Measurements from ENCODE around the gene JPH2.

JPH2 gene

DNA sequence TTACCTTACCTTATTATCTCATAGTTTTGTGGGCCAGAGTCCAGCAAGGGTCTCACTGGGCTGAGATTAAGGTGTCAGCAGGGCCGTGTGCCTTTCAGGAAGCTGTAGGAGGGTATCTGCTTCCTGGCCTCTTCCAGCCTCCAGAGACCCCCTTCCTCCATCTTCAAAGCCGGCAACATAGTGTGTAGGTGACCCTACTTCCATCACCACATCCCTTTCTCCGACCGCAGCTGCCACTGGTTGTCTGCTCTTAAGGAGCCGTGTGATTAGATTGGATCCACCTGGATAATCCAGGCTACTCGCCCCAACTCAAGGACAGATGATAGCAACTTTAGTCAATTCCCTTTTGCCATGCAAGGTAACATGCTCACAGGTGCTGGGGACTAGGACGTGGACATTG, 91.2 kb downstream of the JPH2 start:
- no peak for FAIRE-seq

DNA sequence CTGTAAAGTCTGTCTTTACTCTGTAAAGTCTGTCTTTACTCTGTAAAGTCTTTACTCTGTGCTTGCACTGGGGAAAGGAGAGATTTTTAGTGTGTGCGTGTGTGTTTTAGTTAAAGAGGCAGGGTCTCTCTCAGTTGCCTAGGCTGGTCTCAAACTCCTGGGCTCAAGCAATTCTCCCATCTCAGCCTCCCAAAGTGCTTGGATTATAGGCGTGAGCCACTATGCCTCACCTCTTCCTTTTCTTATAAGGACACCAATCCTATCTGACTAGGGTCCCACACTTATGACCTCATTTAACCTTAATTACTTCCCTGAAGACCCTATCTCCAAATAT, 93.8 kb downstream of the JPH2 start:
- no peak for FAIRE-seq

DNA sequence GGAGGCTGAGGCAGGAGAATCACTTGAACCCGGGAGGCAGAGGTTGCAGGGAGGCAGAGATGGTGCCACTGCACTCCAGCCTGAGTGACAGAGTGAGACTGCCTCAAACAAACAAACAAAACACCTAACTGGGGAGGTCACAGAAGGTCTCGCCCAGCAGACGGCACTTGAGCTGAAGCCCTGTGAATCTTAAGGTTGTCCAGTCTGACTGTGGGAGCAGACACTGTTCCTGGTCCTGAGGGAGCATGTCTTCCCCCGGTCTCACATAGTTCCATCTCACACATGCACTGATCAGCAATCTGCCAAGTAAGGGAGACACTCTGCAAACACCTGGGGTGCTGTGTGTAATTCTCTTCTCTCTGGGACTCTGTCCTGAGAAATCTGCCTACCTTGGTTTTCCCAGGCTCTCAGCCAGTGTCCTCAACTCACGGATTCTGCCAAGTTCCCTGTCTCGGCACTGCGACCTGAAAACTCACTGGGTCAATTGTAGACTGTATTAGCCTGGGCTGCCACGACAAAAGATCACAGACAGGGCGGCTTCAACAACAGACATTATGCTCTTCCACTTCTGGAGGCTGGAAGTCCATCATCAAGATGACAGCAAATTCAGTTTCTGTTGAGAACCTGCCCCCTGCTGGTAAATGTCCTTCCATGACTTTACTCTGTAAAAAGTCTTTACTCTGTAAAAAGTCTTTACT, 94.3 kb downstream of the JPH2 start:
- FAIRE-seq = no peak

DNA sequence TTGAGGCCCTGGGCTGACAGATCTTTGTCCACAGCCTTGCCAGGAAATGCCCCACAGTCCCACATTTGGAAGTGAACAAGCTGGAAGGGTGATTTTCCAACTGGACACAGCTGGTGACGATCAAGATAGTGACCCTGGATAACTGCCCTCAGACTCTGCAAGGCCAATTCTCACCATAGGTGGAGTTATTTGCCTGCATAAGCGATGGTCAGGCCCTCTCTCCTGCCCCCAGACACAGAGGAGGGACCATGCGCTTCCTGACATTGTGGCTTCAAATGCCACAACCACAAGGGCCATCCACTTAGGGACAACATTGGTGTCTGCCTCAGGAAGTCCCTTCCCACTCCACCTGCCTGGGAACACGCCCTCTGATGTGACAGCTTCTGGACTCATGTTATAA, 96.0 kb downstream of the JPH2 start:
- no peak for FAIRE-seq

DNA sequence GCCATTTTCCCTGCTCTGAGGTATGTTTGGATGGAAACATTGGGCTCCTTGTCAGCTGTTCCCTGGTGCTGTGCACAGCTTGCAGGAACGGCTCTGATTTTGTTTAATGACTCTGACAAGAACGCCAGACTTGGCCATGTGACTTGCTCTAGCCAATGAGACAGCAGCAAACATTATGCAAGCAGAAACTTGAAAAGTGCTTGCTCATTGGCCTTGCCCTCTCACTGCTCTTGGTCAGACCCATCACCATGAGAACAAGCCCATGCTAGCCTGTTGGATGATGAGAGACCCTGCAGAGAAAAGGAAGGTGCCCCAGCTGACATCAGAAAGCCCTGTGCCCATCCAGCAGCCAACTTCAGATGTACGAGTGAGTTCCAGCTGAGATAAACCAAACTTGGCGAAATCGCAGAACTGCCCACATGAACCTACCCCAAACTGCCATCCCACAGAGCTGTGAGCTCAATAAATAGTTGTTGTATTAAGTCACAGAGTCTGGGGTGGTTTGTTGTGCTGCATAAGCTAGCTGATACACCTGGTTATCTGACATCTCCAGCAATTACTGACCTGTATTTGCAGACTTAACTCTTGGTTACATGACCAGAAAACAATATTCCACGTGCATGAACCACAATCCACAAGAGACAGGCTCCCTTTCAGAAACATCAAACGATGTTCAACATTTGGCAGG, 96.9 kb downstream of the JPH2 start:
- FAIRE-seq = no peak

DNA sequence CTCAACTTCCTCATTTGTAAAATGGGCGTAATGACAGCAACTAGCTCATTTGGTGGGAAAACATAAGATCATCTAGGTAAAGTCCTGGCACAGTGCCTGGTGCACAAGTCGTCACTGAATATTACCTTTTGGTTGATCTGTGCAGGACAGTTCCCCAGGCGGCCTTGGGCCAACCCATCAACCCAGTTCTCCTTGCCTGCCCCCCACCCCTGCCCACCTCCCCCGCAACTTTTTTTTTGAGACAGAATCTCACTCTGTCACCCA, 99.2 kb downstream of the JPH2 start:
- no peak for FAIRE-seq

DNA sequence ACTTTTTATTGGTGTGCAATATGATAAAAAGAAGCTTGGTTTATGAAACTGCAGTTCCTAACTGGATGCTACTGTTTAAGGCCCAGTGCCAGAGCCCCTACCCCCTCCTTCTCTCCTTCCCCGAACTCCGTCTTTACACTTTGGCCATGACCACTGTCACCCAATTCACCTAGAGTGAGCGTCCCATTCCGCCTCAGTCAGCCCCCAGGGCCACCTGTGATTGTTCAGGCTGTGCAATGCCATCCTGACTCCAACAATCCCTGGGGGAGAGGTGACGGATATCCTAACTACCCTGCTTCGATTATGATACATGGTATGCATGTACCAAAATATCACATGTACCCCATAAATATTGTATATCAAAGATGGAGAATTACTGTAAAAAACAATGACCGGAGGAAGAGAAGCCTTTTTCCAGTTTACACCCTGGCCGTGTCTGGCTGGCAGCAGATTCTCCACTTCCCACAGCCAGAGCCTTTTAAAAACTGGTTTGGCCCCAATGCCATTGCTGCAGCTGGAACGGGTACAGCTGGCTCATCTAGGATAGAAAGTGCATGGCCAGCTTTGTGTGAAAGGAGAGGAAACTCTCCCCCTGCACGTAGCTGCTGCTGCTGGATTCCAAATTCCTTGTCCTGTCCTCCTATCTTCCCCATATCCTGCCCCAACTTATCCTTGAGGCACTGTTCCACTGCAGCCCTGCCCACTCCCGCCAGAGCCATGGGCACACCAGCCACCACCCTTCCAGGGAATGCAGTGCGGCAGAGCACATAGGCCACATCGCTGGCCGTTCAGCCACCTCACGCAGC, 99.7 kb downstream of the JPH2 start:
- no peak for FAIRE-seq

DNA sequence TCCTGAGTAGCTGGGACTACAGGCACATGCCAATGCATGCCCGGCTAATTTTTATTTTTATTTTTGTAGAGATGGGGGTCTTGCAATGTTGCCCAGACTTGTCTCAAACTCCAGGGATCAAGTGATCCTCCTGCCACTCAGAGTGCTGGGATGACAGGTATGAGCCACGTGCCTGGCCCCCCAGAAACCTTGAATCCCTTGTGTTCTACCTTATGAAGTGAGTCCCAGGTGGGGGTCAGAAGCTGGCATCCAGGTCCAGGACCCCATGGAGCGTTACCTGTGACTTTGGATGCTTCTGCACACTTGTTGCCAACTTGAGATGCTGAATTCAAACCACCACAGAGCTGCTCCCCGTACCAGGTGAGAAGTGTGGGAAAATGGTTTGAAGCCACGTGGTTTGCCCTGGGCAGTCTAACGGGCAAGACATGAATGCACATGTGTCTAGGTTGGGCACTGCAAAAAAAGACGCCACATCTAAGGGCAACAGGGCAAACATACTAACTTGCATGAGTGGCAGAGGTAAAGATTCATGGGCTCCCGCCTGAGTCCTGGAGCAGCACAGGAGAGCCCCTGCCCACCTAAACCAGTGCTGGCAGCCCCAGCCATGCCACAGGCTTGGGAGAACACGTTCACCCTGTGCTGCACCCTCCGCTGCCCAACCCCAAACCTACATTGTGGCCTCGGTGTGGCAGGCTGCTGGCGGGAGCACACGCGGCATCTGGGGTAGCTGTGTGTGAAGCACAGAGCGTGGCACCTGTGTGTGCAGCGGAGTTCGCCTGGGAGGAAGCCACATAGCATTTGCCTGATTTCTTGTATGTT, 101.2 kb downstream of the JPH2 start:
- FAIRE-seq = no peak

DNA sequence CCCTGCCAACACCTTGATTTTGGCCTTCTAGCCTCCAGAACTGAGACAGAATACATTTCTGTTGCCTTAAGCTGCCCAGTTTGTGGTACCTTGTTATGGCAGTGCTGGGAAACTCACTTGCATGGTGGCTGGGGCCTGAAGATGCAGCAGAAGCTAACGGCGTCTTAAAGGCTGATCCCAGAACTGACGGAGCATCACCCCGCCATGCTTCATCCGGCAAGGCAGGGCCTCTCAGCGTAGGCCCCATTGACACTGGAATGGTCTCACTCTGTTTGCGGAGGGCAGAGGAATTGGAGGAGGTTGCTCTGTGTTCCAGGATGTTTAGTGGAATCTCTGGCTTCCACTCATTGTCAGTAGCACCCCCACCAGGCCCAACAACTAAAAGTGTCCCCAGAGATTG, 102.1 kb downstream of the JPH2 start:
- FAIRE-seq = no peak

DNA sequence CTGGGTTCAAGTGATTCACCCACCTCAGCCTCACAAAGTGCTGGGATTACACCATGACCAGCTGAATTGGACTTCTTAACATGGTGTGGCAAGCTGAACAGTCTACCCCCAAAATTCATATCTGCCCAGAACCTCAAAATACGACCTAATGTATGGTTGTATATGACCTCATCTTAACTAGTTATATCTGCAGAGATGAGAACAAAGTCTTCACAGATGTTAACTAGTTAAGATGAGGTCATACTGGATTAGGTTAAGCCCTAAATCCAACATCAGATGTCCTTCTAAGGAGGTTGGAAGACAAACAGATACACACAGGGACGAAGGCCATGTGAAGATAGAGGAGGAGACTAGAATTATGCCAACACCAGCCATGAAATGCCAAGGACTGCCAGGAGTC, 102.5 kb downstream of the JPH2 start:
- no peak for FAIRE-seq

DNA sequence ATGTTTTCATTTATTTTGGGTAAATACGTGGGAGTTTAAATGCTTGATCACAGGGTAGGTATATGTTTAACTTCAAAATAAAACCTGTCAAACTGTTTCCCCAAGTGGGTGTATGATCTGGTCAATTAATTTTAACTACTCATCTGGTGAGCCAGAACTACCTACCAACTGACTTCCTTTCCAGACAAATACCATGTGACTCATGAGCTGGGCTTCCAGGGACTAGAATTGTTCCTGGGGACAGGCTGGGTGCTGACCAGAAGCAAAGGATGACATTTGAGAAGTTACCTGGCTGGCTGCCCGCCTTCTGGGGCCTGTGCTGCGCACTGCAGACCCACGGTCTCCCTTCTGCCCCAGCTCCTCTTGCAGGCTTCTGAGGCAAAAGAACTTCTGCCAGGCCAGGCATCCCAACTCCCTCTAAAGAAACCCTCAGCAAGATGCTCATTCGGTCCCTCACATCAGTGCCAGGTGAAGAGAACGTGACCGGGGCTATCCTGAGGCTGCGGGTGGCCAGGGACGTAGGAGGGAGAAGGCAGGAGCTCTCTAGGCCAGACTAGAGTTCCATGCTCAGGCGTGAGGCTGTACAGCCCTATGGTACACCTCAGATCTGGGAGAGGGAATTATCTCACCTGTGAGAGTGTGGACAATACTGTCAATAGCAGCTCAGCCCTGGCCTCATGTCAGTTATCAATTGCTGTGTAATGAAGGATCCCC, 103.6 kb downstream of the JPH2 start:
- peak; percentile 64 for FAIRE-seq

DNA sequence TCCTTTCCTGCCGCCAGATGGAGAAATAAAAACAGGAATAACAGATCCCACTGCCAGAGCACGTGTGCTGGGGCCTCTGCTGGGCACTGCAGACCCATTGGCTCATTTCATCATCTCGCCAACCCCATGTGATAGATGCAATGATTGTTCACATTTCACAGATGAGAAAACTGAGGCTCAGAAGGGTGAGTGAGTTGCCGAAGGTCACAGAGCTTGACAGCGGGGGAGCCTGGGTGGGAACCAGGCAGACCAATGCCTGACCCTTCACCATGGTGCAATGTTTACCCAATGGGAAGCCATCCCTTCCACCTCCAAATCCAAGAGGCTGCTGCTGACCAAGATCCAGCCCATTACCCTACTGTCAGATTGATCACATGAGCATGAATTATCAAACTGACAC, 105.1 kb downstream of the JPH2 start:
- no peak for FAIRE-seq

DNA sequence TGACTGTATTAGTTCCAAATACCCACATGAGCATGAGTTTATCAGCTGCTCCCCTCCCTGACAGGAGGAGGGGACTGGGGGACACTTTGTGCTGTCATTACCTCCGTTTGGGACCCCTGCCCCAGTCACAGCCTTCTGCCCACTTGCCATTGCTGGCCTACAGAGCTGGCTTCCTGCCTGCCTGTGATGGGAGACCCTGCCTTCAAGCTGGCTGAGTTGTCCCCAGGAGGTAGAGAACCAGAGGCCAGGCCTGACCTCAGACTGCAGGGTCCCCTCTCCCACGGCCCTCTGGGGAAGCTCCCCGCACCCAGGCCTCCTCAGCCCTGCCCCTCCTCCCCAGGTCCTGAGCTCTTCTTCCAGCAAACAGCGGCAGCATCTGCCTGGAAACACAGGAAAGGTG, 105.5 kb downstream of the JPH2 start:
- no peak for FAIRE-seq

DNA sequence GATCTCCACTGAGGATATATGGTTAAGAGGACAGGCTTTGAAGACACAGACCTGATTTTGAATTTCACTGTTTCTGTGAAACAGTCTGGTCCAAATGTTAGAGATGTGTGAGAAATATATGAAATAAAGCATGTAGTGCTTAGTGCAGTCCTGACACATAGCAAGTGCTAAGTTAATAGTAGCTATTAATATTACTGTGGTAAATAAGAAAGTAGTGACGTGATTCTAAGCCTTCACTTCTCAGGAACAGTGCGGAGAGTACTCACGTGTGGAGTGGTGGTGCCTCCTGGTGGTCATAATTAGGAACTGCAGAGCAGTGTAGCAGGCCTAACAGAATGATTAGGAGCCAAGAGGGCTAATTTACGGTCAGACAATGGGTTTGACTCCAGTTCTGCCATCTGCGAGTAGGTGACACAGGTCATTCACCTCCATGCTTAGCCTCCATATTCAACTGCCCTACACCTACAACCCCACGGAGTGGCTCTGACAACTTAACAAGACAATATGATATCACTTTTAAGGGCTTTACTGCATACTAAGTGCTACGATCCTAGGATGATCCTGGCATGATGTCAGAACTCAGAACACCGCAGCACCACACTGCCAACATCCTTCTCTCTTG, 106.2 kb downstream of the JPH2 start:
- no peak for FAIRE-seq

DNA sequence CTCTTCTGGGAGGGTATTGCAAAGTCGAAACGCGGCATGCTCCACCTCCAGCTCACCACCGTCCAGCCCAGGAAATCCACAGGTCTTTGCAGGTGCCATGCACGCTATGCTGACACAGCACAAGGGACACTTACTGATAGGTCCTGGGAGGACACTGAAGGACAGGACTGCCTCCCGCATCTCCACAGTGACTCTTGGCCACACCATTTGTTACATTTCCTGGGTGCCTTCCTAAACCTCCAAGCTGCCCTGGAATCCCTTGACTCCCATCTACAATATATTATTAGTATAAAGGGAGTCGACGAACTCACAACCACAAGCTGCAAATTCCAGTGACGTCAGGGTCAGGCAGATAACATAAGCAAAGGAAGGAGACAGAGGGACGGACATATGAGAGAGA, 106.9 kb downstream of the JPH2 start:
- FAIRE-seq = no peak

DNA sequence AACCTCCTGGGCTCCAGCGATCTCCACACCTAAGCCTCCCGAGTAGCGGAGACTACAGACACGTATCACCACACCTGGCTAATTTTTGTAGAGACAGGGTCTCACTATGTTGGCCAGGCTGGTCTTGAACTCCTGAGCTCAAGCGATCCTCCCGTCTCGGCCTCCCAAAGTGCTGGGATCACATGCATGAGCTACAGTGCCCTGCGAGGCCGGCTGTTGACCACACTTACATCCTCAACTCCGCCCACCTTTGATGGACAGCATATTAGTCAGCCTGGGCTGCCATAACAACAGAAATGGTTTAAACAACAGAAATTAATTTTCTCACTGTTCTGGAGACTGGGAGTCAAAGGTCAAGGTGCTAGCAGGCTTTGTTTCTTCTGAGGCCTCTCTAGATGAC, 107.7 kb downstream of the JPH2 start:
- no peak for FAIRE-seq

DNA sequence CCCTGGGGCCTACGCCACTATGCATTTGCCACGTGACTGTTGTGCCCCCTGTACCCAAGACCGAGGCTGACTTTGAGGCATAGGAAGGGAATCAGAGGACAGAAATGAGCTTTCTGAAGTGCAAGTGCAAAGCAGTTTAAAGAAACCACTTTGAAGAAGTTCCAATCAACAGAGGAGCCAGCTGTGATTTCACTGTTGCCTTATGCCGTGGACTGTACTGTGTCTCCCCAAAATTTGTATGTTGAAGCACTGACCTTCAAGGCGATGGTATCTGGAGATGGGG, 111.1 kb downstream of the JPH2 start:
- FAIRE-seq = no peak

DNA sequence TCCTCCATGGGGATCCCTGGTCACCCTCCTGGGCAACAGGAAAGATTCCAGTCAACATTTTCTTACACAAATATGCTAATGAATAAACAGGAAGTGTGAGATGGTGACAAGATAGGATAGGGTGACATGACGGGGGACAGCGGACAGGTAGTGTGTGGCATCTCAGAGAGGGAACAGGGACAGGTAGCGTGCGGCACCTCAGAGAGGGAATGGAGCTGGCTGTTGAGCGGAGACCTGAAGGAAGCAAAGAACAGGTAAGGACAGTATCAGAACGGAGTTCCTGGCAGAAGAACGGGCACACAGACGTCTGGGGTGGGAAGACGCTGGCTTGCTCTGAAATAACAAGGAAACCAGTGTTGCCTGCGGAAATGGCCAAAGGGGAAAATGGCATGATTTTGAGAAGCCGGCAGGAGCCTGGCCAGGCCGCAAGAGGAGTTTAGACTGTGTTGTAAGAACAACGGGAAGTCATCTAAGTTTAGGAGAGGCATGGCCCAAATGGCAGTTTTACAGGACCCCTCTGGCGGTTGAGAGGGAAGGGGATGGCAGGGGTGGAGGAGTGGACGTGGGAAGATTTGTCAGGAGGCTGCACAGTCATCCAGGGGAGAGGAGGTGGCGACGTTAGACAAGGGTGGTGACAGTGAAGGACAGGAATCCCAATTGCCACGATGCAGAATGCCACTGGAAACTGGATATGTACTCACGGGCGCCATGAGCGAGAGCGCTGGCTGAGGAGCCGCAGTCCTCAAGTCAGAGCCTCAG, 111.6 kb downstream of the JPH2 start:
- FAIRE-seq = no peak

DNA sequence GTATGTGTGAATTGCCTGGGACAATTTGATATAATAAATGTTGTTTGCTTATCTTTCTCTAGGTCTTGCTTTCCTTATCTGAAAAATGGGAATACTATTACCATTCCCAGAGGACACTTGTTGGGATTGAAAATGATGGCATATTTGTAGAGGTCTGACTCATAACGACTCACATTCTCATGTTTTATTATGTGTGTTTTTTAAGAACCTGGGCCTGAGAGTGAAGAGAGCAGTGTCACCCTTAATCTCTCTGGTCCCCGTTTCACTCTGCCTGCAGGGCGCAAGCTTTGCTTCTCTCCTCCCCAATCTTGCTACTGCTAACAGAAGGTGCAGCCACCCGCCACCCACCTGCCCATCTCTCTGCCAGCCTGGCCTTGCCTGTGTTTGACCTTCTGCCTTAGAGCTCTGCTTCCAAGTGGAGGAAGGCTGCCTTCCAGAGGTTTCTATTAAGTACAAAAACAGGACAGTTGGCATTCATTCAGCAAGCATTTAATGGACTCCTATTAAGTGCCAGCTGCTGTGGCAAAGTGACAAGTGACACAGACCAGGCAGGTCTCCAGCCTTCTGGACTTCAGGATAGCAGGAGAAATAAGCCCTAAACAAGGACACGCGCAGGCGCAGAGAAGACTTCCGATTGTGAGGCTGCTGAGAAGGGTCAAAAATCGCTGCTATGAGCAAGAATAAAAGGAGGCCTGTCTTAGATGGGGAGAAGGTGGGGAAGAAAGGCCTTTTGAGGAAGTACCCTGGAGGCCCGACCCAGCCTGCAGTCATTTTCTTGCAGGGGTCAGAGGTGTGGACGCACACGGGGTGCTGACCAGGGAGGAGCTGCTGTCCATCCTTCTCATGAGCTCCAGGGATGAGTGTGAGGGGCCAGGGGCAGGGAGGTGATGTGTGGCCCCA, 112.5 kb downstream of the JPH2 start:
- no peak for FAIRE-seq

DNA sequence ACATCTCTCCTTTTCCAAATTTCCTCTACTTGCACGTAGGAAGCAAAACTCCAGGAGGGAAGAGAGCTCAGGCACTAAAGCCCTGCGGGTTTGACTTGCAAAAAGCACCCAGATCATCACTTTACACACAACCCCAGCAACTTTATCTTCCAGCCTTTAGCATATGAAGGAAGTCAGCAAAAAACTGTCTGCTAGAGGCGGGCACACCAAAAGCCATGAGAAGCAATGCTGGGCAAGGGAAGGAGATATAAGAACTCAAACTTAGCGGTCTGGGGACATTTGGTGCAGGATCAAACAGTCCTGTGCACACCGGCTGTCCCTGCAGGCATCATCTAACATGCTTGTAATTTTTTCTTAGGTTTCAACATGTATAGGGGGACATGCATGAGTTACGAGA, 113.3 kb downstream of the JPH2 start:
- no peak for FAIRE-seq

All from endometrium (tissue), 2 donors.